ENCODE results near the gene DOCK2. TPM values are rescaled to one million over a fixed set of nuclear protein-coding genes. Genes with fewer than 3 reads are reported as not detected.

Gene DOCK2
- total RNA-seq, 1 experiment from 2014 or later, result 0.26 TPM

DNA sequence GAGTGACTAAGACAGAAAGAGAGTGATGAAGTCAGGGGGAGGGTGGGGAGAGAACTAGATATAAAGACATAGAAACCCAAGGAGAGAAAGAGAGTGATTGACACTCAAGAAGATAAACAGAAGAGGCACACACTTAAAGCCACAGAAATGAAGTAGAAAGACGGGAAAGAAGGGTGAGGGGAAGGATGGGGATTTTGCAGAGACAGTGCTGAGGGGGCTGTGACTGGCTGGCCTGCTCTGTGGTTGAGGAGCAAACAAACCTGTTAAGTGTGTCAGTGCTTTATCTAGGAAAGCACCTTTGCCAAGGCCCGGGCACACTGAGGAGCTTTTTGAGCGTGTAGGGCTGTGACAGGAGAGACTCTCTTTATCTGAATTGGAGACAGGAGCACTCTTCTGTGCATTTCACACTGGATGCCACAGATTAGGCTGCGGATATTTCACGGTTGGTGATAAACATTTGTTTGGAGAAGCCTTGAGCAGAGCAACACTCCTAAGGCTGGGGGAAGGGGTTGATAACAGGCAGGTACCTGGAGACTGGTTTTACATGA lies 109.1 kb downstream of the DOCK2 start:
- no peaks in the 10 kb centered on the region for H3K9me2 ChIP-seq (replicated peaks; ENCODE audit: low read length)
- no peaks in the 10 kb centered on the region for H4K20me1 ChIP-seq (ENCODE audit: low read length)
- H3K79me2 ChIP-seq (ENCODE audit: low read length), result no peaks in the 10 kb centered on the region
- peaks cover 8% of the 10 kb centered on the region for H3F3A ChIP-seq (ENCODE audit: low read length, unreplicated experiment)
- TF ChIP-seq, protein P1, sequence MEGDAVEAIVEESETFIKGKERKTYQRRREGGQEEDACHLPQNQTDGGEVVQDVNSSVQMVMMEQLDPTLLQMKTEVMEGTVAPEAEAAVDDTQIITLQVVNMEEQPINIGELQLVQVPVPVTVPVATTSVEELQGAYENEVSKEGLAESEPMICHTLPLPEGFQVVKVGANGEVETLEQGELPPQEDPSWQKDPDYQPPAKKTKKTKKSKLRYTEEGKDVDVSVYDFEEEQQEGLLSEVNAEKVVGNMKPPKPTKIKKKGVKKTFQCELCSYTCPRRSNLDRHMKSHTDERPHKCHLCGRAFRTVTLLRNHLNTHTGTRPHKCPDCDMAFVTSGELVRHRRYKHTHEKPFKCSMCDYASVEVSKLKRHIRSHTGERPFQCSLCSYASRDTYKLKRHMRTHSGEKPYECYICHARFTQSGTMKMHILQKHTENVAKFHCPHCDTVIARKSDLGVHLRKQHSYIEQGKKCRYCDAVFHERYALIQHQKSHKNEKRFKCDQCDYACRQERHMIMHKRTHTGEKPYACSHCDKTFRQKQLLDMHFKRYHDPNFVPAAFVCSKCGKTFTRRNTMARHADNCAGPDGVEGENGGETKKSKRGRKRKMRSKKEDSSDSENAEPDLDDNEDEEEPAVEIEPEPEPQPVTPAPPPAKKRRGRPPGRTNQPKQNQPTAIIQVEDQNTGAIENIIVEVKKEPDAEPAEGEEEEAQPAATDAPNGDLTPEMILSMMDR (conservative IDR thresholded peaks at IDR 0.05; ENCODE audit: low read depth, low read length), result no peak
- no peak for TF ChIP-seq EZH2phosphoT487 (IDR thresholded peaks at IDR 0.05; ENCODE audit: borderline replicate concordance, low read length)
- intact Hi-C loops (cut with micrococcal nuclease), result no loop called here
- no peak overlapping the region for H2AFZ ChIP-seq (ENCODE audit: low read length)
- H3K4me3 ChIP-seq (ENCODE audit: low read length), result no peak overlapping the region
- peaks cover 42% of the 10 kb centered on the region for H3K4me1 ChIP-seq (ENCODE audit: insufficient read depth, low read length)
- ChIA-PET CTCF (interaction anchor here (0.6 kb wide), 1 partner anchor 72 kb away, joined by 3 read pairs; no protein-coding TSS in a partner anchor), POLR2A (ENCODE audit: unreplicated experiment) (no interaction called here)
- no peak for DNase-seq
- ATAC-seq, result no peak
- BruUV-seq (replicated peaks), result no TSS peak
- no peaks in the 10 kb centered on the region for H3K9me3 ChIP-seq (ENCODE audit: low read length)
- no peaks in the 10 kb centered on the region for H3K36me3 ChIP-seq (ENCODE audit: low read depth, low read length)
- no peak overlapping the region for H3K4me2 ChIP-seq (ENCODE audit: low read length)
- H3K27me3 ChIP-seq (ENCODE audit: low read length), result no peaks in the 10 kb centered on the region
- no peak overlapping the region for H3K9ac ChIP-seq (ENCODE audit: low read length)
- H3K27ac ChIP-seq (ENCODE audit: low read length), result no peak overlapping the region

DNA sequence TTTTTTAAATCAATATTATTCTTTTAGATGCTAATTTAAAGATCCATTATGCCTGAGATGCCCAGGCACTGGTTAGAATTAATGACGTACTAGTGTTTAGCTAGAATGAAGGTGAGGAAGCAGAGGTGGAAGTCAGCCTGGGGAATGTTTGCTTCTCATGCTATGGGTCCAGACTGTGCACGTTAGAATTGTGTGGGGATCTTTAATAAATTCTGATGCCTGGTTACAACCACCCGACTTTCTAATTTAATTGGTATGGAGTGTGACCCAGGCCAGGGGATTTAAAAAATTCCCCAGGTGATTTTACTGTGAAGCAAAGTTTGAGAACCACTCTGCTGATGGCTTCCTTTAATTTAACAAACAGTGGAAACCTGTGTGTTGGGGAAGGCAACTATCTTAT lies 111.1 kb downstream of the DOCK2 start:
- H3K4me2 ChIP-seq (ENCODE audit: low read length), result no peak overlapping the region
- ChIA-PET POLR2A (ENCODE audit: unreplicated experiment) (no interaction called here), CTCF (no interaction called here)
- no peak overlapping the region for H2AFZ ChIP-seq (ENCODE audit: low read length)
- intact Hi-C loops (cut with micrococcal nuclease), result no loop called here
- DNase-seq (no peak), ATAC-seq (no peak)
- H3K36me3 ChIP-seq (ENCODE audit: low read depth, low read length), result no peaks in the 10 kb centered on the region
- H3K4me3 ChIP-seq (ENCODE audit: low read length), result no peak overlapping the region
- H3K9ac ChIP-seq (ENCODE audit: low read length), result no peak overlapping the region
- H4K20me1 ChIP-seq (ENCODE audit: low read length), result no peaks in the 10 kb centered on the region
- no peaks in the 10 kb centered on the region for H3K79me2 ChIP-seq (ENCODE audit: low read length)
- peaks cover 3% of the 10 kb centered on the region for H3F3A ChIP-seq (ENCODE audit: low read length, unreplicated experiment)
- H3K9me2 ChIP-seq (replicated peaks; ENCODE audit: low read length), result no peaks in the 10 kb centered on the region
- no peaks in the 10 kb centered on the region for H3K27me3 ChIP-seq (ENCODE audit: low read length)
- no peaks in the 10 kb centered on the region for H3K9me3 ChIP-seq (ENCODE audit: low read length)
- no peak for TF ChIP-seq EZH2 (IDR thresholded peaks at IDR 0.05; ENCODE audit: low read length, unreplicated experiment)
- TF ChIP-seq EZH2phosphoT487 (IDR thresholded peaks at IDR 0.05; ENCODE audit: borderline replicate concordance, low read length), result no peak
- TF ChIP-seq, protein P1 (conservative IDR thresholded peaks at IDR 0.05; ENCODE audit: low read depth, low read length), result no peak
- no peak overlapping the region for H3K27ac ChIP-seq (ENCODE audit: low read length)
- peaks cover 29% of the 10 kb centered on the region for H3K4me1 ChIP-seq (ENCODE audit: insufficient read depth, low read length)
- BruUV-seq (replicated peaks), result no TSS peak

DNA sequence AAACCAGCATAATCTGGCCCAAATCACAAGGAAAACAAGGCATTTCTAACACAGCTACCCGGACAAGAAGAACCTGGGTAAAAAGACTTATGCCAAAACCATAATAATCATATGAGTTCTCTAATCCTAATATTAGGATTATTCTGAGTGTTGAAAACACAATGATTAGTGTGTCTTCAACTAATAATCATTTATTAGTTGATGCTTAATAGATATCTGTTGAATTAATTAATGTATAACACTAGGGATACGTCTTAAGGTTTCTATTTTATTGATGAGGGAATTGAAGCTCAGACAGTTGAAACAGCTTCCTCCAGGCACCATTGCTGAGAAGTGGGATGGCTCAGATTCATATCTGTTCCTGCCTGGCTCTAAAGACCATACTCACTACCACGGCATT lies 112.2 kb downstream of the DOCK2 start:
- CTCF ChIA-PET, result no interaction called here
- H3K79me2 ChIP-seq (ENCODE audit: low read length), result no peaks in the 10 kb centered on the region
- no peak overlapping the region for H3K27ac ChIP-seq (ENCODE audit: low read length)
- H3K9ac ChIP-seq (ENCODE audit: low read length), result no peak overlapping the region
- POLR2A ChIA-PET (ENCODE audit: unreplicated experiment), result no interaction called here
- H3K4me2 ChIP-seq (ENCODE audit: low read length), result no peak overlapping the region
- H3K36me3 ChIP-seq (ENCODE audit: low read depth, low read length), result no peaks in the 10 kb centered on the region
- H3K9me2 ChIP-seq (replicated peaks; ENCODE audit: low read length), result no peaks in the 10 kb centered on the region
- H3F3A ChIP-seq (ENCODE audit: low read length, unreplicated experiment), result no peaks in the 10 kb centered on the region
- no peaks in the 10 kb centered on the region for H4K20me1 ChIP-seq (ENCODE audit: low read length)
- H3K27me3 ChIP-seq (ENCODE audit: low read length), result no peaks in the 10 kb centered on the region
- no peak overlapping the region for H3K4me3 ChIP-seq (ENCODE audit: low read length)
- peaks cover 20% of the 10 kb centered on the region for H3K4me1 ChIP-seq (ENCODE audit: insufficient read depth, low read length)
- no peaks in the 10 kb centered on the region for H3K9me3 ChIP-seq (ENCODE audit: low read length)
- ATAC-seq (no peak), DNase-seq (no peak)
- intact Hi-C loops (cut with micrococcal nuclease), result no loop called here
- TF ChIP-seq EZH2phosphoT487 (IDR thresholded peaks at IDR 0.05; ENCODE audit: borderline replicate concordance, low read length), result no peak
- TF ChIP-seq, protein P1 (conservative IDR thresholded peaks at IDR 0.05; ENCODE audit: low read depth, low read length), result no peak
- TF ChIP-seq EZH2 (IDR thresholded peaks at IDR 0.05; ENCODE audit: low read length, unreplicated experiment), result no peak
- no peak overlapping the region for H2AFZ ChIP-seq (ENCODE audit: low read length)
- no TSS peak for BruUV-seq (replicated peaks)

Data from PC-3 (cell line).